K562 (cell line): ENCODE measurements around the gene OR2F2. TPM values are rescaled to one million over a fixed set of nuclear protein-coding genes. Genes with fewer than 3 reads are reported as not detected.

Experiments used
- FOXA1 ChIP-seq: fragments of 450-650 bp; IDR thresholded peaks from 2 replicates; pipeline ENCODE4 v1.6.1; 2016; ENCODE audit warnings: mild to moderate bottlenecking, borderline replicate concordance
- FOXA3 ChIP-seq, 2 experiments: fragments of 450-650 bp in 1 of 2; sonication (generic) in 1 of 2; formaldehyde crosslinking; IDR thresholded peaks in 1 of 2; conservative IDR thresholded peaks in 1 of 2; 2 replicates each; pipeline versions ENCODE4 v1.4.0 to v1.8.0; 2020 to 2022; ENCODE audit warnings: mild to moderate bottlenecking in 2 of 2, missing genetic modification reagents in 1 of 2
- FOXP4 ChIP-seq: sonication (generic); formaldehyde crosslinking; IDR thresholded peaks from 2 replicates; pipeline ENCODE4 v1.8.0; 2022; ENCODE audit warnings: mild to moderate bottlenecking, missing genetic modification reagents, borderline replicate concordance
- GATAD2B ChIP-seq: fragments of 450-650 bp; IDR thresholded peaks from 2 replicates; pipeline ENCODE4 v1.6.1; 2017; ENCODE audit warnings: mild to moderate bottlenecking, borderline replicate concordance
- HNRNPLL ChIP-seq: fragments of 200-400 bp; formaldehyde crosslinking; IDR thresholded peaks from 2 replicates; pipeline ENCODE4 v1.6.1; 2017; ENCODE audit warnings: low read length, low read depth, mild to moderate bottlenecking; ENCODE audit not compliant: poor library complexity, severe bottlenecking
- KDM4B ChIP-seq, 2 experiments: fragments of 450-650 bp in 1 of 2; sonication (generic) in 1 of 2; IDR thresholded peaks; 2 replicates each; pipeline ENCODE4 v1.6.1; 2016 to 2017; ENCODE audit warnings: borderline replicate concordance in 2 of 2, antibody characterized with exemption in 1 of 2, low read depth in 1 of 2, mild to moderate bottlenecking in 1 of 2
- MAFF ChIP-seq: IDR thresholded peaks from 2 replicates; pipeline ENCODE4 v1.6.1; 2012; ENCODE audit warnings: low read length, improper control_type of control experiment
- NCOA1 ChIP-seq: fragments of 450-650 bp; IDR thresholded peaks from 2 replicates; pipeline ENCODE4 v1.6.1; 2016; ENCODE audit warnings: low read depth
- NFIC ChIP-seq: fragments of 450-650 bp; IDR thresholded peaks from 2 replicates; pipeline ENCODE4 v1.6.1; 2017; ENCODE audit warnings: mild to moderate bottlenecking, inconsistent platforms
- NRF1 ChIP-seq, 2 experiments: fragments of 450-650 bp; IDR thresholded peaks in 1 of 2; conservative IDR thresholded peaks in 1 of 2; 2 replicates each; pipeline ENCODE4 v1.6.1; 2014; ENCODE audit warnings: mild to moderate bottlenecking in 2 of 2
- PCBP2 ChIP-seq: fragments of 200-400 bp; formaldehyde crosslinking; IDR thresholded peaks from 2 replicates; pipeline ENCODE4 v1.6.1; 2018; ENCODE audit warnings: low read length, low read depth, mild to moderate bottlenecking, moderate library complexity; ENCODE audit not compliant: poor library complexity, severe bottlenecking
- POLR3G ChIP-seq: IDR thresholded peaks from 2 replicates; pipeline ENCODE4 v1.6.1; 2011; ENCODE audit not compliant: insufficient read length, insufficient replicate concordance; ENCODE audit errors: extremely low read depth
- RBBP5 ChIP-seq: fragments of 200-600 bp; sonication (generic); IDR thresholded peaks from 2 replicates; pipeline ENCODE4 v1.6.1; 2012; ENCODE audit warnings: borderline replicate concordance, mild to moderate bottlenecking, low read length, control low read depth, inconsistent platforms; ENCODE audit not compliant: insufficient read depth, poor library complexity, severe bottlenecking
- SAFB2 ChIP-seq: fragments of 200-400 bp; formaldehyde crosslinking; IDR thresholded peaks from 2 replicates; pipeline ENCODE4 v1.6.1; 2018; ENCODE audit warnings: borderline replicate concordance, low read length, low read depth, moderate library complexity; ENCODE audit not compliant: severe bottlenecking
- SETDB1 ChIP-seq: IDR thresholded peaks from one replicate; pipeline ENCODE4 v1.6.1; 2012; ENCODE audit warnings: low read length, control low read depth, inconsistent platforms
- SUPT5H ChIP-seq: fragments of 450-650 bp; IDR thresholded peaks from 2 replicates; pipeline ENCODE4 v1.6.1; 2016
- TAL1 ChIP-seq: fragments of 450-650 bp; IDR thresholded peaks from 2 replicates; pipeline ENCODE4 v1.6.1; 2016; ENCODE audit warnings: mild to moderate bottlenecking
- TBL1XR1 ChIP-seq, 2 experiments: IDR thresholded peaks; 2 replicates each; pipeline ENCODE4 v1.6.1; 2012; ENCODE audit warnings: improper control_type of control experiment in 2 of 2, low read length in 2 of 2, mild to moderate bottlenecking in 1 of 2
- YBX1 ChIP-seq: fragments of 450-650 bp; IDR thresholded peaks from 2 replicates; pipeline ENCODE4 v1.7.1; 2016; ENCODE audit warnings: mild to moderate bottlenecking
- ZNF3 ChIP-seq: fragments of 250-450 bp; sonication (Bioruptor Pico); IDR thresholded peaks from 2 replicates; pipeline ENCODE4 v1.5.0; 2021; ENCODE audit warnings: mild to moderate bottlenecking, moderate library complexity
- ZNF699 ChIP-seq: fragments of 250-450 bp; sonication (Bioruptor Pico); IDR thresholded peaks from 2 replicates; pipeline ENCODE4 v1.8.0; 2021; ENCODE audit warnings: mild to moderate bottlenecking, moderate library complexity; ENCODE audit not compliant: insufficient replicate concordance
- polyA plus RNA-seq, 8 experiments: library from polyadenylated mRNA; depleted of rRNA in 4 of 8; stranded (reverse) in 5 of 8; unstranded in 3 of 8; fragments of >200 nt; fragmentation: Nextera tagmentation in 2 of 8; fragmentation: Illumina TruSeq in 1 of 8; extraction: Ambion mirVana in 2 of 8; extraction: Trizol in 1 of 8; gene quantifications; 2 replicates each; pipeline versions ENCODE4 v1.2.1 to v1.2.3, GENCODE V29; 2011 to 2014; ENCODE audit warnings: inconsistent platforms in 1 of 8, missing spikeins in 1 of 8
- total RNA-seq, 7 experiments: library from RNA; depleted of rRNA in 6 of 7; stranded (reverse); fragments of >200 nt in 6 of 7; fragmentation: Illumina TruSeq in 2 of 7; extraction: Trizol in 2 of 7; gene quantifications; 2 replicates each; pipeline versions ENCODE4 v1.2.1 to v1.2.3, GENCODE V29; 2011 to 2021; ENCODE audit warnings: low replicate concordance in 1 of 7
- TF ChIP-seq, protein P1 (sequence below): sonication (generic); formaldehyde crosslinking; IDR thresholded peaks from 2 replicates; pipeline ENCODE4 v1.8.0; 2022; ENCODE audit warnings: missing genetic modification reagents, mild to moderate bottlenecking, borderline replicate concordance
- TF ChIP-seq, protein P2 (sequence below): fragments of 250-450 bp; sonication (Bioruptor Pico); IDR thresholded peaks from 2 replicates; pipeline ENCODE4 v1.8.0; 2021; ENCODE audit warnings: moderate library complexity, mild to moderate bottlenecking, inconsistent platforms

The OR2F2 gene
- total and polyA plus RNA-seq, 9 of the 15 experiments (the other 6 are each of a cell fraction or from before 2014, with no cell fraction given): not detected

GRCh38 chr7:143901668-143902331 lies 33.2 kb upstream of the OR2F2 start, which contains the start of gene TCAF1 (continued):
- TF ChIP-seq, protein P1, sequence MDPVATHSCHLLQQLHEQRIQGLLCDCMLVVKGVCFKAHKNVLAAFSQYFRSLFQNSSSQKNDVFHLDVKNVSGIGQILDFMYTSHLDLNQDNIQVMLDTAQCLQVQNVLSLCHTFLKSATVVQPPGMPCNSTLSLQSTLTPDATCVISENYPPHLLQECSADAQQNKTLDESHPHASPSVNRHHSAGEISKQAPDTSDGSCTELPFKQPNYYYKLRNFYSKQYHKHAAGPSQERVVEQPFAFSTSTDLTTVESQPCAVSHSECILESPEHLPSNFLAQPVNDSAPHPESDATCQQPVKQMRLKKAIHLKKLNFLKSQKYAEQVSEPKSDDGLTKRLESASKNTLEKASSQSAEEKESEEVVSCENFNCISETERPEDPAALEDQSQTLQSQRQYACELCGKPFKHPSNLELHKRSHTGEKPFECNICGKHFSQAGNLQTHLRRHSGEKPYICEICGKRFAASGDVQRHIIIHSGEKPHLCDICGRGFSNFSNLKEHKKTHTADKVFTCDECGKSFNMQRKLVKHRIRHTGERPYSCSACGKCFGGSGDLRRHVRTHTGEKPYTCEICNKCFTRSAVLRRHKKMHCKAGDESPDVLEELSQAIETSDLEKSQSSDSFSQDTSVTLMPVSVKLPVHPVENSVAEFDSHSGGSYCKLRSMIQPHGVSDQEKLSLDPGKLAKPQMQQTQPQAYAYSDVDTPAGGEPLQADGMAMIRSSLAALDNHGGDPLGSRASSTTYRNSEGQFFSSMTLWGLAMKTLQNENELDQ (CRISPR knock-in tag): no peak
- no peak for TF ChIP-seq GATAD2B
- TF ChIP-seq FOXA1: no peak
- TF ChIP-seq NRF1 (conservative IDR thresholded peaks at IDR 0.05 in 1 of 2, IDR thresholded peaks at IDR 0.05 in 1 of 2): peak; percentile 72 to 75
- TF ChIP-seq SUPT5H: peak; percentile 96
- peak; percentile 45 for TF ChIP-seq NFIC
- no peak for TF ChIP-seq POLR3G
- no peak for TF ChIP-seq ZNF699 (CRISPR knock-in tag)
- no peak; a peak in 1 of 4 replicates for TF ChIP-seq TBL1XR1 (IDR thresholded peaks at IDR 0.05; ENCODE audit: low read length in 2 of 2)
- peak; percentile 14; the same call in 1 of the 2 replicates for TF ChIP-seq NCOA1
- TF ChIP-seq PCBP2: no peak
- TF ChIP-seq RBBP5: peak; percentile 96
- peak in 1 of 2 experiments; percentile 89; a peak in 1 of 4 replicates for TF ChIP-seq KDM4B (IDR thresholded peaks at IDR 0.05; ENCODE audit: borderline replicate concordance in 2 of 2, low read depth in 1 of 2)
- TF ChIP-seq YBX1: no peak
- TF ChIP-seq FOXA3 (CRISPR knock-in tag; conservative IDR thresholded peaks at IDR 0.05 in 1 of 2, IDR thresholded peaks at IDR 0.05 in 1 of 2): peak; percentile 13 to 68; a peak in 1 of 4 replicates
- TF ChIP-seq ZNF3 (CRISPR knock-in tag): no peak
- 0 out of 2 replicates have a peak, but pooled peaks have one; percentile 4 for TF ChIP-seq TAL1
- no peak for TF ChIP-seq SAFB2
- TF ChIP-seq MAFF: no peak
- no peak for TF ChIP-seq SETDB1
- peak; percentile 79; the same call in 1 of the 2 replicates for TF ChIP-seq FOXP4 (CRISPR knock-in tag)
- peak; percentile 90 for TF ChIP-seq HNRNPLL
- TF ChIP-seq, protein P2, sequence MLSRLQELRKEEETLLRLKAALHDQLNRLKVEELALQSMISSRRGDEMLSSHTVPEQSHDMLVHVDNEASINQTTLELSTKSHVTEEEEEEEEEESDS (CRISPR knock-in tag): no peak
